Measurements from ENCODE around the gene SAA2.
"Not testable (repeated sequence)": the region's sequence is repeated elsewhere in the genome, so short reads cannot be mapped to it uniquely, and the experiment has no call there.

SAA2 gene

DNA sequence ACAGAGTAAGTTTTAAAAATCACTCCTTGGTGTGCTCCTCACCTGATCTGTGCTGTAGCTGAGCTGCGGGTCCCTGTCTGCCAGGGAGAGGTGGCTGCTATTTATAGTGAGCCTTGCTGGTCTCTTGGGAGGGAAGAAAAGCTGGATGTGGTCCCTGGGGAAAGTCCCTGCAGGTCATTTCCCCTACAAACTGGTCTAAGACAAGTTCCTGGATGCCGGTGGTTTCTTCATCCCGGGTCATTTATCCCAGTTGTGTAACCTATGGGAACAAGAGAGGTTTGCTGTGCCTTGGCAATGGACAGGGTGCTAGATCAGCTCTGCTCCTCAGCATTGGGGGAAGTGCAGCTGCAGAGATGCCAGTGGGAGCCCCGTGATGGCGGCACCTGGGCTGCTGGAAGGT, at the start of gene SAA2:
Gene SAA2, minus strand, starts transcription at position 108 of the 400 bp plus-strand sequence. CDS start 657 bp downstream, outside the sequence.
- no peak for ATAC-seq

DNA sequence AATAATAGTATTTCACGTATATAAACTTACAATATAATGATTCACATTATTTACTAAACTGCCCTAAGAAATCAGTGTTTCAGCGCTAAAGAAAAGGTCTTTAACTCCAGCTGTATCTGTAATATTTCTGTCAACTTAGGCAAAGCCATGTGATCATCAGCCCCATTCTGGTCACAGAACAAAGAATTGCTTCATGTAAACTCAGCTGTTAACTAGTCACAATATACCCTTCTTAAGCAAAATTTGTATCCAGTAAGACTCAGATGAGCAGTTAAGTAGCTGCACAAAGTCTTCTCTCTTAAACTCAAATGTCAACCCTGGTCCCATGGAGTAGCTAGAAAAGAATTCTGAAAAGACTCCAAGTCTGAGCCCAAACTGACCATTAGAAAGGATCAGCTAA, 46.8 kb upstream of the SAA2 start:
- ATAC-seq = no peak

DNA sequence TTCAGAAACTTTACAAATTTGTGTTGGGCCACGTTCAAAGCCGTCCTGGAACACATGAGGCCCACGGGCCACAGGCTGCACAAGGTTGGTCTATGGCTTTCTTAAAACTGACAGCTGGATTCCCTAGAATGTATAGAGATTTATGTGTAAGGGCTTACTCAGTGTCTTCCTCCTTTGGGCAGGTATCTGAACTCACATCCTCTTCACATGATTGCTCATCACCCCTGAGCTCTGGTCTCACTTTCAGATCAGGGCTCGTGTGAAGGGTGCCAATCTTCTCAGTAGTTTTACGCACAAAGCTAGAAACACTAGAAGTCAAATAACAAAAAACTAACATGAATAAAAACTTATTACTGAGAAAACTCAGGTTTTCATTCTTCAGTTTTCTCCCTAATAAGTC, 46.4 kb upstream of the SAA2 start:
- ATAC-seq = peak; percentile 73 to 76

GRCh38 chr11:18288911-18289310, 40.4 kb upstream of the SAA2 start:
- ATAC-seq = no peak

- no peak for ATAC-seq
Observed at GRCh38 chr11:18285841-18286240, 37.4 kb upstream of the SAA2 start.

DNA sequence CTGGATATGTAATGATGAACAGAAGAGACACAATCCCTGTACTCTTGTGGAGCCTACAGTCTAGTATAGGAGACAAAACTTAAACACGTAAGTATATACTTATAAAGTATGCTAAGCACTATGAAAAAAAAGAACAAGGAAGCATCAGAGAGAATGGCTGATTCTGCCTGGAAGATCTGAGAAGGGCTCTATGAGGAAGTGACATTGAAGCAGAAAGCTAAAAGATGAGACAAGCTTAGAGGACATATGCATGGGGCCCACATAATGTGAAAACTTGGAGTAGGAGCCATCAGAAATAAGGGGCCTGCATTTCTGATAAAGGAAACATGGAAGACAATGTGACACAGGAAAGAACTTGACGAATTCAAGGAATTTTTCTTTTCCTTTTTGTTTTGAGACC, 34.2 kb upstream of the SAA2 start:
- ATAC-seq = no peak

GRCh38 chr11:18280438-18281045, 32.1 kb upstream of the SAA2 start:
- peak; percentile 76 to 89 for ATAC-seq

DNA sequence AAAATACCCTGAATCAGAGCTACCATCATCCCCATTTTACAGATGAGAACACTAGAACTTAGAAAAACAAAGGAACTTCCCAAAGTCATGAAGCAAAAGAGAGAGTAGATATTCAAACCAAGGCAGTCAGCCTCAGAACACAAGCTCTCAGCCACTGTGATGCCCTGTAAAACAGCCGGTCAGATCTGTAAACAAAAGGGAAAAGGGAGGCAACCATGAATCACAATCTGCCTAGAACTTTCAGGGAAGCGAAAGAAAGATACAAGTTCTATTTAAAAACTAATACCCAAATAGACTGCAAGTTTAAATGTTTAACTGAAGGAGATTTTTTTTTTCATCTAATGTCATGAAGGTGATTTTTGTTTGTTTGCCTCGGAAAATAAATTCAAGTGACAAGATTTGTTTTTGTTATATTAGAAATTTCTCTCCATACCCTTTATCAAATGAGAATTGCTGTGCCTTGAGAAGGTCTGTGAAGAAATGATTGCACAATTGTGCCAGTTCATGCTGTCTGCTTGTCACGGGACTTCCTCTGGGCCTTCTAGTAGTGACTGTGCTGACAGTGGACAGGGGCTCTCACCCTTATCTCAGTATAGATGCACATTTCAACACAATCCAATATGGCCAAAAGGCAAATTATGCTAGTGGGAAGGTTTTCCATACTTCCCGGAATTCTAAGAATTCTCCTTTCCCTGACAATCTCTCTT, 29.2 kb upstream of the SAA2 start:
- no peak for ATAC-seq

DNA sequence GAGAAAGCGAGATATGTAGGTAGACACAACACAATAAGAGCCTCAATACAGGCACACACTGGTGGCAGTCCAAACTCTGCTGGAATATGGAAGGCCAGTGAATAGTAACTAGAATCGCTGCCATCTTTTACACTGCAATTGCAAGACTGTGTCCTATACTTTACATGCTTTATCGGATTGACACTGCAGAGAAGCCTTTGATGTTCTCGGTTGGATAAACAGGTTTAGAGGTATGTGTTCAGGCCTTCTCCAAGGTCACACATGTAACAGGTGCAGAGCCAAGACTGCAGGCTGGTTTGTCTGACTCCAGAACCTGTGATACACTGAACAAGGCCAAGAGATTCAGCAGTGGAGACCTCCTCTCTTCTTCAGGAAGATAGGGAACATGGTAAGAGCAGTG, 22.7 kb upstream of the SAA2 start:
- ATAC-seq = no peak

DNA sequence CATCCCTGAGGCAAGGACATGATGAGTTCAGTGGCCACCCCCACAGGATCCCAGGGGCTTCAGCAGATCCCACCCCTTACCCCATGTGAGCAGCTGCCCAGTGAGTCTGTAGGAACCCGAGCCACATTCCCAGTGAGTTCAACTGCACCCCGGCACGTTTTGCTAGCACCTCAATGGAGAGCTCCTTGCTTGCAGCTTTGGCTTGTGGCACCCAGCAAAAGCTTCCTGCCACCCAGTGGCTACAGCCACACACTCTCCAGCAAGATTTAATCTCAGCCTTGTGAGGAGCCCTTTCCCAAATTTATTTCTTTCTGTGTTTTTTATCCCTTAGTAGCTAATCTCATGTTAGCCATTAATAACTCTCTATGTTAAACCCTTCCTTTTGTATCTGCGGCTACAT, 21.6 kb upstream of the SAA2 start:
- ATAC-seq = no peak

DNA sequence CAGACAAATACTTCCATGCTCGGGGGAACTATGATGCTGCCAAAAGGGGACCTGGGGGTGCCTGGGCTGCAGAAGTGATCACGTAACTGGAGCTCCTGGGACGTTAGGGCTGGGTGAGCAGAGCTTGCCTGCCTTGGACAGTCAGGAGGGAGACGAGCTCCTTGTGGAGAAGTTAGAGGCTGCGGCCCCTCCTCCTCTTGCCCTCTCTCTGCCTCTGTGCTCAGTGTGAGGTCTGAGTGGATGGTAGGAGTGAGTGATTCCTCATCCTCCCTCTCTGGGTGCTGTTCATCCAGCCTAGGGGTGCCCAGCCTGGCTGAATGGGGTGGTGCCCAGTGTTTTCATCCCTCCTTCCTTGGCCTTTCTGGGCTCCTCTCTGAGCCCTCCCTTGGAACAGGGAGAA, 20.8 kb upstream of the SAA2 start:
- not testable (repeated sequence) for ATAC-seq

- peak; percentile 30 to 72 for ATAC-seq
Observed at GRCh38 chr11:18267335-18268133, 19.1 kb upstream of the SAA2 start.

- no peak for ATAC-seq
Observed at GRCh38 chr11:18265949-18266348, 17.5 kb upstream of the SAA2 start, which contains the start of gene SAA1. TSS of gene SAA1 (plus strand) at chr11:18266264. CDS start at chr11:18266888, 624 bp downstream.

GRCh38 chr11:18264677-18265555, 16.4 kb upstream of the SAA2 start:
- no peak for ATAC-seq

- ATAC-seq = no peak
Observed at GRCh38 chr11:18264035-18264434, 15.6 kb upstream of the SAA2 start.

- not testable (repeated sequence) for ATAC-seq
Observed at GRCh38 chr11:18262681-18263350, 14.3 kb upstream of the SAA2 start.

DNA sequence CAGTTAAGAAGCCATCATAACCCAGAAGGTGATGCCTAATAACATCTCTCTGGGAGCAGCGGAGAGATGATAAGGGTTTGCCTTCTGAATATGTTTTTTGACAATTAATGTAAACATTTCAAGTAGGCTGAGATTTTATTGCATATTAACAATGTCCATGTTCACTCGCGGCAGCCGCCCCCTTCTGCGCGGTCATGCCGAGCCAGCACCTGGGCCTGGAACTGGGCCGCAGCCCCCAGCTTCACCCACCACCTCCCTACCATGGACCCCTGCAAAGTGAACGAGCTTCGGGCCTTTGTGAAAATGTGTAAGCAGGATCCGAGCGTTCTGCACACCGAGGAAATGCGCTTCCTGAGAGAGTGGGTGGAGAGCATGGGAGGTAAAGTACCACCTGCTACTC, 13.3 kb upstream of the SAA2 start:
- ATAC-seq = no peak

DNA sequence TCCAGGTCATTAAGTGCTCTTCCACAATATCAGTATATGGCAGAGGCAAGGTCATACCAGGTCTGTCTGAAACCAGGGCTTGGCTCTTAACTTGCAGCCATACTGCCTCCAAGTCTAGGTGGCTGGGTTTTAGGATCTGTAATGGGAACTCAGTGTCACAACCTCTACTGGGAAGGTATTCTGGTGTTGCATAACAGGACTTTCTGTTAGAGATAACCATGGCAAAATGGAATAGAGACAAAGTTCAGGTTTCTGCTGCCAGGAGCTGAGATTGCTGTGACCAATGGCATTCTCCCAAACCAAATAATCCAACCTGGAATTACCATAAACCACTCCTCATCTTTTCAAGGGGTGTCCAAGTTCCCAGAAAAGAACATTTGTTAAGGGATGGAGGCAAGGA, 10.8 kb upstream of the SAA2 start:
- no peak for ATAC-seq

- no peak for ATAC-seq
Observed at GRCh38 chr11:18254781-18255361, 6.4 kb upstream of the SAA2 start.

GRCh38 chr11:18253778-18254338, 5.4 kb upstream of the SAA2 start:
- no peak for ATAC-seq

- no peak for ATAC-seq
Observed at GRCh38 chr11:18253233-18253632, 4.8 kb upstream of the SAA2 start.
